Urinary bladder (tissue), 4 donors: ENCODE measurements around the gene GBX2. TPM values are rescaled to one million over a fixed set of nuclear protein-coding genes. Genes with fewer than 3 reads are reported as not detected.

Experiments
- DNase-seq: peaks from one replicate; pipeline ENCODE4 v3.0.0-alpha.2; 2015; ENCODE audit errors: extremely low spot score
- H3K27ac ChIP-seq: one replicate; pipeline ENCODE4 v1.5.1; 2013; ENCODE audit warnings: low read depth, mild to moderate bottlenecking, moderate library complexity
- H3K36me3 ChIP-seq: one replicate; pipeline ENCODE4 v1.6.1; 2013; ENCODE audit warnings: mild to moderate bottlenecking, moderate library complexity; ENCODE audit not compliant: insufficient read depth
- H3K4me1 ChIP-seq: one replicate; pipeline ENCODE4 v1.6.1; 2013; ENCODE audit warnings: mild to moderate bottlenecking, moderate library complexity; ENCODE audit not compliant: insufficient read depth
- H3K4me3 ChIP-seq: one replicate; pipeline ENCODE4 v1.5.1; 2013; ENCODE audit warnings: low read depth, low read length
- WGBS: extraction: QIAGEN DNeasy Blood & Tissue Kit; methylation state at CpG from one replicate; pipeline ENCODE4 v1.1.7; 2013; 5-methylcytosine and 5-hydroxymethylcytosine counted together
- polyA plus RNA-seq: library from polyadenylated mRNA; stranded (reverse); fragments of 200-250 nt; gene quantifications from one replicate; pipeline ENCODE4 v1.2.3, GENCODE V29; 2013
- total RNA-seq: library from RNA; depleted of rRNA; stranded (reverse); fragments of >200 nt; gene quantifications from one replicate; pipeline ENCODE4 v1.2.3, GENCODE V29; 2014
- donor health status: healthy with polysubstance abuse.
- donor health status: healthy.

The GBX2 gene
- total and polyA plus RNA-seq, 2 donors: not detected

DNA sequence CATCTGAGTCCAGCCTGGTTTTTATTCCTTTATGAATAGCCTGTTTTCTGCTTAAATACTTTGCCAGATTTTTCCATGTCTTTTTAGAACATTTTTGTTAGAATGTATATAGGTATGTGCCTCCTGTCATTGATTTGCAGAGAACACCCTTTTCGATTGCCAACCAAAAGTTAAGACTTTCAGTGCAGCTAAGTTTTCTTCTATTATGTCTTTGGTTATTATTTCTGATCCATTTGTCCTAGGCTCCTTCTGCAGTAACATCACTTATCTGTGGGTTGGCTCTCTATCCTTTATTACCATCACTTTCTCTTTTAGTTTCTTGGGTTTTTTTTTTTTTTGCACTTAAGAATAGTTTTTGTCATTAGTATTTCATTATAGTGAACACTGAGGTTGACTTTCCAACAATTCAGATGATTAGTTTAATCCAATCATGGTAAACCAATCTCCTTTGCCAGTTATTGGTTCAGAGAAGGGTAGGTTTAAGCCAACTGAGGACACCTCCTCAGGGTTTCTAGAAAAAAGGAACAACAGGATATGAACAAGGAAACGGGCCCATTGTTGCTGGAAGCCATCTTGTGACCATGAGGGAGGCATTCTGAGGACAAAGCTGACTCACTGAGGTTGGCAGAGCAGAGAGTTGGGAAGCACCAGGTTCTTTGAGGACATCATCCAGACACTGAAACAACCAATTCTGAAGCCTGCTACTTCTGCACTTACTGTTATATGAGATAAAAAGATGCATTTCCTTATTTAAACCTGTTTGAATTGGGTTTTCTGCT lies 37.9 kb upstream of the GBX2 start:
- 83% methylated on average over 2 of the region's 2 CpGs for WGBS
- no peak for DNase-seq
- H3K4me3 ChIP-seq: no peak overlapping the region
- H3K4me1 ChIP-seq: no peaks in the 10 kb centered on the region
- H3K36me3 ChIP-seq: no peaks in the 10 kb centered on the region
- H3K27ac ChIP-seq: no peak overlapping the region

DNA sequence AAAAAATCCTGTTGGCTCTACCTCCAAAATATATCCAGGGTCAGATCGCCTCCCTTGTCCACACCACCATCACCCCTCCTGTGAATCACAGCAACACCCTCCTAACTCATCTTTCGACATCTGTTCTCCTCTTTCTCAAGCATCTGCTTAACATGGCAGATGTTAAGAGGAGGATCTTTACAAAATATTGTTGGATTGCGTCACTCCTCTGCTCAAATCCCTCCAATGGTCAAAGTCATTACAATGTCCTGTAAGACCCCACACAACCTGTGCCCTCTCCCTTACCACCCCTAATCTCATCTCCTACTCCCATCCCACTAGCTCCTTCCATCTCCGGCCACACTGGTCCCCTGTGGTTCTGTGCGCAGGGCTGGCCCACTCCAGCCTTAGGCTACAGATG lies 36.8 kb upstream of the GBX2 start:
- no peak for DNase-seq
- 95% methylated on average over 5 of the region's 5 CpGs for WGBS
- no peaks in the 10 kb centered on the region for H3K36me3 ChIP-seq
- H3K4me1 ChIP-seq: no peaks in the 10 kb centered on the region
- H3K4me3 ChIP-seq: no peak overlapping the region
- H3K27ac ChIP-seq: no peak overlapping the region

DNA sequence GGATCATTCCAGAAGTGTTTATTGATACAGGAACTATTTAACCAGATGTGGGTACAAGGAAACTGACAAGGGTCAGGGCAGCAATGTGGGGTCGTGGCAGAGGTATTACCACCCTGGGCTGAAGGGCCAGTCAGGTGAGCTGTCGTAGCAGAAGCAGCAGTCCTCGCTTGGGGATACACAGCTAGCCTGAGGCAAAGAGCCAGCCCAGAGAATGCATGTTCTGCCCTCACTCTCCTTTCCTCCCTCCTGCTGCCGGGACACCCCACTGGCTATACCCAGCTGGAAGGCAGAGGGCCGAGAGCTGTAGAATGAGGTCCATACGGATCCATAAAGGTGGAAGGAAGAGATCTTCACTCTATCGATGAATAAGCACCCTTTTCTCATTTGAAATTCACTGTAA lies 32.2 kb upstream of the GBX2 start:
- WGBS: 56% methylated on average over 7 of the region's 7 CpGs
- H3K4me1 ChIP-seq: no peaks in the 10 kb centered on the region
- H3K36me3 ChIP-seq: no peaks in the 10 kb centered on the region
- no peak for DNase-seq
- H3K4me3 ChIP-seq: no peak overlapping the region
- no peak overlapping the region for H3K27ac ChIP-seq

- Histone ChIP-seq H3K4me3 (no peak overlapping the region), H3K27ac (no peak overlapping the region), H3K36me3 (no peaks in the 10 kb centered on the region), H3K4me1 (no peaks in the 10 kb centered on the region)
- 80% methylated on average over 7 of the region's 7 CpGs for WGBS
- no peak for DNase-seq
Measured at GRCh38 chr2:236196366-236196765, 28.2 kb upstream of the GBX2 start.

DNA sequence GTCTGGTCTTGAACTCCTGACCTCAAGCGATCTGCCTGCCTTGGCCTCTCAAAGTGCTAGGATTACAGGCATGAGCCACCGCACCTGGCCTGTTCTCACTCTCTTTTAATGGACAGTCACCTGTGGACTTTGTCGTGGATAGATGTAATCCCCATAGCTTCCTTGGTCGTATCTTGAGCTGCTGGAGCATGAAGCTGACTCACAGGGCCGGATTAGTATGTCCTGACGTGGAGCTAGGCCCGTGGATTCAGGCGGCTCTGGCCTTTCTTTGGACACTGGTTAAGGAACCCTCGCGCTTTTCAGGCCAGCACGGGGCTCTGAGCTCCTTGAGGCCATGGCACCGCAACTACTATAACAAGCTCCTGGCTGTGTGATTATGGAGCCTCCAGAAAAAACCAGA lies 27.5 kb upstream of the GBX2 start:
- 75% methylated on average over 12 of the region's 12 CpGs for WGBS

GRCh38 chr2:236194786-236195185 lies 26.6 kb upstream of the GBX2 start:
- Histone ChIP-seq H3K4me3 (no peak overlapping the region), H3K36me3 (no peaks in the 10 kb centered on the region), H3K27ac (no peak overlapping the region), H3K4me1 (no peaks in the 10 kb centered on the region)
- no peak for DNase-seq
- WGBS: 85% methylated on average over 12 of the region's 12 CpGs

More for the DNA sequence above, 27.5 kb upstream of the GBX2 start:
- DNase-seq: no peak
- Histone ChIP-seq H3K27ac (no peak overlapping the region), H3K4me3 (no peak overlapping the region), H3K36me3 (no peaks in the 10 kb centered on the region), H3K4me1 (no peaks in the 10 kb centered on the region)

DNA sequence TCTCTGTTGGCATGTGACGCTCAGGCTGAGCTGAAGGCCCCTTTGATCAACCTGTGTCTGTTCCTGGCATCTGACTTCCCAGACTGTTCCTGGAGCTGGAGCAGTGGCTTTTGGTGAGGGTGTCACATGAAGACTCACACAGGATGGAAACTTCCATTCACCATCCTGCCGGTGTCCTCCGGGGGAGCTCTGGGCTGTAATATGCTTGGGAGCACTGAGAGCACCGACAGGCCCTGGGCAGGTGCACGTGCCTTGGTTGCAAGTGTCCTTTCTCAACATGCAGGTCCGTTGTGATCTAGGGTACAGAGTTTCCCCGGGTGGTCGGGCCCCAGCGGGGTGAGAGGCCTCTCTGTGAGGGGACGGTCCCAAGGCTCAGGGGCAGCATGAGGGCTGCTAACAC lies 24.8 kb upstream of the GBX2 start:
- Histone ChIP-seq H3K27ac (no peak overlapping the region), H3K4me3 (no peak overlapping the region), H3K36me3 (no peaks in the 10 kb centered on the region), H3K4me1 (no peaks in the 10 kb centered on the region)
- no peak for DNase-seq
- 81% methylated on average over 10 of the region's 10 CpGs for WGBS

DNA sequence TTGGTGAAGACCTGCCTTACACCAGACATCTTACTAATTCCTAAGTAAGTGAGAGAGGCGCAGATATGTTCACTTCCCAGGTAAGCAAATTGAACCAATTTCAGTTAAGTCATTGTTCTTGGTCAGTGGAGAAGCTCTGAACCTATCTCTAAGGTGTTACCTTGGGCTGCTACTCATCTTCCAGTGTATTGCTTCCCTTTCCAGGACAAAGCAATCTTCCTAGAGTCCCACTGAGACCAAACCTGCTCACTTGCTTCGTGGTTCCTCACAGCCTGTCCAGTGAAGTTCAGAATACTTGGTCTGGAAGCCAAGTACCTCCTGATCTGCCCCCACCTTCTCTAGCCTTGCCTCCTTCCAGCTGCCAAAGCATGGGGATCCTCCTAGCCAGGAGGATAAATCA lies 22.5 kb upstream of the GBX2 start:
- no peaks in the 10 kb centered on the region for H3K36me3 ChIP-seq
- no peak overlapping the region for H3K27ac ChIP-seq
- no peak for DNase-seq
- no peaks in the 10 kb centered on the region for H3K4me1 ChIP-seq
- H3K4me3 ChIP-seq: no peak overlapping the region
- WGBS: 93% methylated on average over 2 of the region's 2 CpGs

GRCh38 chr2:236184701-236185100 lies 16.5 kb upstream of the GBX2 start:
- WGBS: 95% methylated on average over 4 of the region's 4 CpGs
- DNase-seq: no peak
- Histone ChIP-seq H3K36me3 (no peaks in the 10 kb centered on the region), H3K27ac (no peak overlapping the region), H3K4me1 (no peaks in the 10 kb centered on the region), H3K4me3 (no peak overlapping the region)

DNA sequence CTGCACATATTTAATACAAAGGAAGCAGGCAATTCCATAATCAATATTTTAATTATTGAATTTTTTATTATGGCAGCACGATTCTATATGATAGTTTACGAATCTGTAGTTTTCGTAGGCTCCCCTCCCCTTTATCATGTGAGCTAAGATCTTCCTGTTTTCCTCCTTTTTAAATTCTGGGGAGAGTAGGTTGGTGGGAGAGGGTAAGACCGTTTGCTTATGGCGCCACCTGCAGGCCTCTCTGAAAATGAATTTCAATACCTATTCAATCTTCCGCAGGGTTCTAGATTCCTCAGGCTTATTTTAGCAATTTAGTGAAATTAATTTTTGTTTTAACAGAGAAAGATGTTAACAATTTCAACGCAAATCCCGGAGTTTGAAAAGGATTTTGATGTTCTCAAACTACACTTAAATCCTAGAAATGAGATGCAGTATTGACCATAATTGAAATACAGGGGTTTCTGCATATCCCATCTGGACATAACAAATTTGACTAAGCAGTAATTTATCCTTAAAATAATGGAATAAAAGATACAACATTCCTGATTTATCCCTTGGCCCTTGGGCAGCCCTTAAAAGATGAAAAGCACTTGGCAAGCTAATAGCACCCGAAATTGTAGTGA lies 12.8 kb upstream of the GBX2 start:
- Histone ChIP-seq H3K4me3 (no peak overlapping the region), H3K36me3 (no peaks in the 10 kb centered on the region), H3K4me1 (no peaks in the 10 kb centered on the region), H3K27ac (no peak overlapping the region)
- DNase-seq: no peak
- WGBS: 24% methylated on average over 9 of the region's 9 CpGs

GRCh38 chr2:236180076-236180816 lies 12.1 kb upstream of the GBX2 start:
- no peak overlapping the region for H3K27ac ChIP-seq
- H3K4me3 ChIP-seq: no peak overlapping the region
- 16% methylated on average over 12 of the region's 12 CpGs for WGBS
- no peaks in the 10 kb centered on the region for H3K4me1 ChIP-seq
- DNase-seq: no peak
- no peaks in the 10 kb centered on the region for H3K36me3 ChIP-seq

GRCh38 chr2:236179236-236180075 lies 11.3 kb upstream of the GBX2 start:
- H3K4me1 ChIP-seq: no peaks in the 10 kb centered on the region
- DNase-seq: no peak
- H3K36me3 ChIP-seq: no peaks in the 10 kb centered on the region
- H3K27ac ChIP-seq: no peak overlapping the region
- no peak overlapping the region for H3K4me3 ChIP-seq
- WGBS: 4% methylated on average over 59 of the region's 59 CpGs

- H3K27ac ChIP-seq: no peak overlapping the region
- WGBS: 4% methylated on average over 15 of the region's 15 CpGs
- no peak for DNase-seq
- no peaks in the 10 kb centered on the region for H3K36me3 ChIP-seq
- no peaks in the 10 kb centered on the region for H3K4me1 ChIP-seq
- no peak overlapping the region for H3K4me3 ChIP-seq
Measured at GRCh38 chr2:236178890-236179235, 10.7 kb upstream of the GBX2 start.
